CD4-positive, alpha-beta T cell treated with Interleukin-6 at 100 ng/mL for 8 hours (primary cell): ENCODE measurements around the gene PRKCB.
"Not testable (repeated sequence)": the region's sequence is repeated elsewhere in the genome, so short reads cannot be mapped to it uniquely, and the experiment has no call there.

Experiments
- DNase-seq: peaks from one replicate; pipeline ENCODE4 v3.0.0-alpha.2; 2020; ENCODE audit warnings: mixed read lengths, low spot score

PRKCB gene

DNA sequence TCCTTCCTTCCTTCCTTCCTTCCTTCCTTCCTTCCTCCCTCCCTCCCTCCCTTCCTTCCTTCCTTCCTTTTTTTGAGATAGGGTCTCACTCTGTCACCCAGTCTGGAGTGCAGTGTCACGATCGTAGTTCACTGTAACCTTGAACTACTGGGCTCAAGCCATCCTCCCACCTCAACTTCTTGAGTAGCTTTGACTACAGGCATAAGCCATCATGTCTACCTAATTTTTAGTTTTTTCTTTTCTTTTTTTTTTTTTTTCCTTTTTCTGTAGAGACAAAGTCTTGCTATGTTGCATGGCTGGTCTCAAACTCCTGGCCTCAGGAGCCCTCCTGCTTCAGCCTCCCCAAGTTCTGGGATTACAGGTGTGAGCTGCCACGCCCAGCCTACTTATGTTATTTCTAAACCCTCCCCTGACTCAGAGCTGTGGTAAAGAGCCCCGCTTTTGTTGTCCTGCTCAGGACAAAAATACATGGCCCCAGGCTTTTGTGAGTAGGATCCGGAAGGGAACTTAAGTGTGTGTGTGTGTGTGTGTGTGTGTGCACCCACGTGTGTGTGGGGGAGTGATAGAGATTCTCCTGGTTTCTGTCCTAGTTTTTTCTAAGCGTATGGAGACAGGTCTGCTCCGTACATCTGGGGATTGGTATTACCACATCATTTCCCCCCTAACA is 67.1 kb downstream of the PRKCB start:
- no peak for DNase-seq

DNA sequence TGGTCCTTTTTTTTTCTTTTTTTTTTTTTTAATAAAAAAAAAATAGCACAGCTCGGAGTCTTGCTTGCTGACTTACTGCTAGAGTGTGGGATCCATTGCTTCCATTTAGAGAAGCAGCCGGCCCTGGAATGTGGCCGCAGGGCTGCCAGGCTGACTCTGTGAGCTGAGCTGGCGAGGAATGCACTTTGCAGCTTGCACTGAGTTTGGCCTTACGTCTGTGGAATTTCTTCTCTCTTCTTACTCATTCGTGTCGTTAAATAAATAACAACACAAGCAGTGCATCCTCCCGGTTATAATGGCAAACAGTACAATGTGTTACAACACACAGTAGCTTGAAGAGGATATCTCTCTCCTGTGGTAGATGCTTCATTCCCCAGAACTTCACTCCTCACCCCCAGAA is 69.2 kb downstream of the PRKCB start:
- DNase-seq = no peak

DNA sequence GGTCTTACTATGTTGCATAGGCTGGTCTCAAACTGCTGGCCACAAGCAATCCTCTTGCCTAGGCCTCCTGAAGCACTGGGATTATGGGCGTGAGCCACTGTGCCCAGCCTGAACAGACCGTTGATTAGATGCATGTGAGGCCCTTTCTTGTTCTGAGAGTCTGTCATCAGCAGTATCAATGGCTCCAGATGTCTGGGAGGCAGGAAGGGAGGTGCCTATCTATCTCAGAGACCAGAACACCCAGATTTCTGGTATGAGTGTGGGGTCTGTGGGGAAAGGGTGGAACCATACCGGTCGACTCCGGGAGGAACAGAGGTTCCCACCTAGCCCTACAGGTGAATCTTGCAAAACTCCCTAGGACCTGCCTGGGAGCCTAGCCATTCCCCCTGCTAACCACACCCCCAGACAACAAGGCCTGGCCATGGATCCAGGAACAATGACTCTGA is 71.7 kb downstream of the PRKCB start:
- DNase-seq = no peak

DNA sequence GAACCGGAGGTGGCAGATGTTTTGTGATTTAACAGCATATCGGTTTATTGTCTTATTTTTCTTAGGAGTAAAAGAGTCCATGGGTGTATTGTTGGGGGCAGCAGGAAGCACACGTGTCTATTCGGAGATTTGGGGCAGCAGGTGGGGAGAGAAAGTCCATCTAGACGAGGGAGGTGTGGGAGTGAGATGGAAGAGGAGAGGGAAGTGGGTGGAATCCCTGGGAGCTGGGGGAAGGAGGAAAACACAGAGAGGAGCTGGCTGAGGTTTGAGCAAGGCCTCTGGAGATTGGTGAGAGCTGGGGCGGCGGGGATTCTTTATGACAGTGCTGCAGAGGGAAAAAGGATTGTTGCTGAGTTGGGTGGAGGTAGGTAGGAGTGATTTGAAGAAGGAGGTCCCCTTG is 72.1 kb downstream of the PRKCB start:
- no peak for DNase-seq

DNA sequence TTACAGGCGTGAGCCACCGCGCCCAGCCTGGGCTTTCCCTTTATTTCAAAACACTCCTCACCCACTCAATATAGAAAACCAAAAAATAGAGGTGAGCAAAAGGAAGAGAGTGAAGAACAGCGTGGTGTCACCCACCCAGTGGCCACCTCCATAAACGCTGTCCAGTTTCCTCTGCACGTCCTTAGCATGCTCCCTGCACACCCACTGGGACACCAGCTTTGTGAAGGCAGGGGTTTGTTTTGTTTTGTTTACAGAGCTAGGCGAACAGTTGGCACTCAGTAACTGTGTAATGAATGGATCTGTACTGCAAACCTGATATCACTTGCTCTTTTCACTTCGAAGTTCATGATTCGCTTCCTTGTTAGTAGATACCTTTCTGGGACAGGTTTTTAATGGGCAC is 73.0 kb downstream of the PRKCB start:
- DNase-seq = no peak

DNA sequence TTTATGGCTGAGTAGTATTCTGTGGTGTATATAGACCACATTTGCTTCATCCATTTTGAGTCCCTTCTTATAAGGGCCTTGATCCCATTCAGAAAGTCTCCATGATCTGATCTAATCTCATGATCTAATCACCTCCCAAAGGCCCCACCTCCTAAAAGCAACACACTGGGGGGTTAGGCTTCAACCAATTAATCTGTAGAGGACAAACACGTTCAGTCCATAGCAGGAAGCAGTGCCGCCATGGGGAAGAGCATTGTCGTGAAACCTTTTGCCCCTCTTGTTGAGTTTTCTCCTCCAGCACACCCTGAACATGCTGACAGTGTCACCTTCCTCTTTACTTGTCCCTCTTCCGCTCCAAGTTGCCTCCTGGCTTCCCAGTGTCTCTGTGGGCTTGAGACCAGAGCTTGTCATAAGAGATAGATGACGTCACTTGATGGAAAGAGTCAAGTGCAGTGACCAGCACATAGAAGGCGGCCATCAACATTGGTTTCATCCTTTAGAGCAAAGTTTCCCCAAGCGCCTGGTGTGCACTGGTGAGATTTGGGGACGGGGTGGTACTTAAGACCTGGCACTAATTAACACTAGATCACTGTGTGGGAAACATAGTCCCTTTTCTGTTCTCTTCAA is 74.1 kb downstream of the PRKCB start:
- DNase-seq = no peak

DNA sequence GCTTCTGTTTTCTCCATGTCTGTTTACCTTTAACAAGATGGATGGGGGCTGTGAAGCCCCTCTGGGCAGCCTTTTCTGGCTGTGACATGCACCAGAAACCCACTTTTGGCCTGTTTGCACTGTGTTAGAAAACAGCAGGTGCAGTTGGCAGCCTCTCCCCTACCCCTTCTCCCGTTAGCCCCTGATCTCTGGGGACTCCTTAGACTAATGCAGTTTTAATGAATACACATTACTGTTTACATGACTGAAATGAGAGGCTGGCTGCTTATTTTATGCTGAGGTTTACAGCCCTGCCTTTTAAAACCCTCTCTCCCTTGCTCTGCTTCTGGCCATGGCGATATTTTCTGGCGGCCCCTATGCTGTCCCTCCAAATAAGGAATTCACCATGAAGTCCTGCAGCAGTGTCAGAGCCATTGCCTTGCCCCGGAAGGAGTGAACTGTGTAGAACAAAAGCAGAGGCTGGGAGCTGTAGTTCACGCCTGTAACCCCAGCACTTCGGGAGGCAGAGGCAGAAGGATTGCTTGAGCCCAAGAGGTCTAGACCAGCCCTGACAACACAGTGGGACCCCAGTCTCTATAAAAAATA is 79.3 kb downstream of the PRKCB start:
- no peak for DNase-seq

DNA sequence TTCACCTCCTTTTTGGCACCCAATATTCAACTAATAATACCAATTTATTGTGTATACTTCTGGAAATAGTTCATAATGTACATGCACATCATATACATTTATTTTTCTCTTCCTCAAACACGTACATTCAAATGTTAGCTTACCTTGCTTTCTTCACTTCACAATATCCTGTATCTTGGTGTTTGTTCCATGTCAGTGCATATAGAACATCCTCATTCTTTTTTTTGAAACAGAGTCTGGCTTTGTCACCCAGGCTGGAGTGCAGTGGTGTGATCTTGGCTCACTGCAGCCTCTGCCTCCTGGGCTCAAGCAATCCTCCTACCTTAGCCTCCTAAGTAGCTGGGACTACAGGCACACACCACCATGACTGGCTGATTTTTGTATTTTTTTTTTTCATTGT is 80.8 kb downstream of the PRKCB start:
- DNase-seq = not testable (repeated sequence)

DNA sequence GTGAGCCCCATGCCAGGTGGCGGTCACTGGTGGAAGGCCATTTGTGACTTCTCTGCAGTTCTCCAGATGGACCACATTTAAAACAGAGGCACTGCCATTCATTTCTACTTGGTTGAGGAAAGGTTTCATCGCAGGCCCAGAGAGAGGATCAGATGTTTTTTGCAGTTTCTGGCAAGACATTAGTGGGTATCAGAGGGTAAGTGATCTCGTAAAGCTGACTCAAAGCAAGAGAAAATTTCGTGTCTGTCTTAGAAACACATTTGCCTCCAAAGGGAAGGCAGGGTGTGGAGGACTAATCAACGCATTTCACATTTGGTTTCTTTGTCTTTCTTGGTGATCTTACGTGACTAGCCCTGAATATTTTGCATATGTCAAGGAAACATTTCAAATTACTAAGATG is 81.8 kb downstream of the PRKCB start:
- DNase-seq = no peak

DNA sequence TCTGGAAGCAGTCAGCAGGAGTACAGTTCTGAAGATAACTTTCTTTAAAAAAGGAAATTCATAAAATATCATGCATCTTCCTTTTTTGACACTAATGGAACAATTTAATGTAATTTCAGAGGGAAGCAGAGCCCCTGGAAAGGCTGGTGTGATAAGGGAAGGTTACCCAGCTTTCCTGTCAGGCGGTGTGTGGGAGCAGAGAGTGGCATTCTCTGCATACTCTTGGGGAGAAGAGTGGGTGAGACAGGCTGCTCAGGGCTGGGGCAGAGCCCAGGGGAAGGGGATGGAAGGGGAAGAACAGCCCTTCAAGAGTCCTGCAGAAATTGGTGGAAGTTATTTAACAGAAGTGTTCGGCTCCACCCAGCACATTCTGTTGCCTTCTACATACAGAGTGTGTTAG is 84.7 kb downstream of the PRKCB start:
- DNase-seq = no peak

DNA sequence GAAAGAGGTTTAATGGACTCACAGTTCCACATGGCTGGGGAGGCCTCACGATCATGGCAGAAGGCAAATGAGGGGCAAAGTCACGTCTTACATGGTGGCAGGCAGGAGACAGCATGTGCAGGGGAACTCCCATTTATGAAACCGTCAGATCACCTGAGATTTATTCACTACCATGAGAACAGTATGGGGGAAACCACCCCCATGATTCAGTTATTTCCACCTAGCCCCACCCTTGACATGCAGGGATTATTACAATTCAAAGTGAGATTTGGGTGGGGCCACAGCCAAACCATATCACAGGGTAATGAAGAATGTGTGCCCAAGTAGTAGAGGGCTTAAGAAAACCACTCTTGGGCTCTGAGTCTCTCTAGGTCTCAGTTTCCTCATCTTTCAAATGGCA is 85.1 kb downstream of the PRKCB start:
- no peak for DNase-seq

DNA sequence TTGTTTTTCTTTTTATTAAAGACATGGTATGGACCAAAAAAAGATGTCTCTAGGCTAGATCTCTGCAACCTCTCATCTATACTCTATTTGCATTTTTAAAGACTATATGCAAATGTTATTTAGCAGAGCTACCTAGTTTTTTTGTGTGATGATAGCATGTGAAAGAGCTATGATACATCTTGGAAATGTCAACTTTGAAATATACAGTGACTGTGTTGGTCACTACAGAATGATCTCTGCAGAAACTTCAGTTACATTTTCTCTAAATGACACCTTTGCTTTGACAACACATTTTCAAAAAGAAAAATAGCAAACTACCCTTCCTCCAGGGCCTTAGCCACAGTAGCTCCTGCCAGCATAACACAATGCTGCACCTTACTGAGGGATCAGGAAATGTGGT is 86.6 kb downstream of the PRKCB start:
- no peak for DNase-seq

DNA sequence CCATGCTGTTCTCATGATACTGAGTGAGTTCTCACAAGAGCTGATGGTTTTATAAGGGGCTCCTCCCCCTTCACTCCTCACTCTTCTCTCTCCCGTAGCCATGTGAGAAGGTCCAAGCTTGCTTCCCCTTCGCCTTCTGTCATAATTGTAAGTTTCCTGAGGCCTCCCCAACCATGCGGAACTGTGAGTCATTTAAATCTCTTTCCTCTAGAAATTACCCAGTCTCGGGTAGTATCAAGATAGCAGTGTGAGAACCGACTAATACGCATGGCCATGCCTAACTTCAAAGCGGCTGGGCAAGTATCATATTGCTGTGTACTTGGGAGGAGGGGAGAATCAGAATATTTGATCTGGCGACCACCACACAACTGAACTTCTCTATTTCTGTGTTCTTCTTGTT is 88.3 kb downstream of the PRKCB start:
- DNase-seq = no peak

DNA sequence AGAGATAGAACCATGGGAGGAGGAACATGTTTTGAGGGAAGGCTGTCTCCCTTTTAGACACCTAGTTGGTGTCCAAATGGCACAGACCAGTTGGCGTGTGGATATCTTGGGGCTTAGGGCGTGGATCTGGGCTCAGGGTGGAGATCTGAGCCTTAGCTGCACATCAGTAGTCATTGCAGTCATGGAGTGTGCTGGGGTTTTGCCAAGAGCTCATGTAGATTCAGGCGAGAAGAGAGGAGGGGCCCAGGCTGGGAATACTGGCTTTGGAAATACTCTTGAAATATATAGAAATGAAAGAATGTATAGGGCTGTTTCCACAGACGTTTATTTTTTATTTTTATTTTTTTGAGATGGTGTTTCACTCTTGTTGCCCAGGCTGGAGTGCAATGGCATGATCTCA is 92.0 kb downstream of the PRKCB start:
- no peak for DNase-seq

DNA sequence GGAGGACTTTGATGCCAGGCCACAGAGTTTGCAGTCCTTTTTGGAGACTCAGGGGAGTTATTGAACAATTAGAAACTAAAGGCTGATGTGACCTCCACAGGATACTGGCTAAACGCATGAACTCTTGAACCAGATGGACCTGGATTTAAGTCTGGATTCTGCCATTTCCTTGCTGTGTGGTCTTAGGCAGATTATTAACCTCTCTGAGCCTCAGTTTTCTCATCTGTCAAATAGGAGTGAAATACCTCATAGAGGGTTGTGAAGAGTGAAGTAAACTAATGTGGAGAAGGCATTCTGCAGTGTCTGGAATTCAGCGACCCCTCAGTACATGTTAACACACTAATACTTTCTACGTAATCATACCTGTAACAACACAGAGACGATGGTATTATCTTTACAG is 93.5 kb downstream of the PRKCB start:
- no peak for DNase-seq

DNA sequence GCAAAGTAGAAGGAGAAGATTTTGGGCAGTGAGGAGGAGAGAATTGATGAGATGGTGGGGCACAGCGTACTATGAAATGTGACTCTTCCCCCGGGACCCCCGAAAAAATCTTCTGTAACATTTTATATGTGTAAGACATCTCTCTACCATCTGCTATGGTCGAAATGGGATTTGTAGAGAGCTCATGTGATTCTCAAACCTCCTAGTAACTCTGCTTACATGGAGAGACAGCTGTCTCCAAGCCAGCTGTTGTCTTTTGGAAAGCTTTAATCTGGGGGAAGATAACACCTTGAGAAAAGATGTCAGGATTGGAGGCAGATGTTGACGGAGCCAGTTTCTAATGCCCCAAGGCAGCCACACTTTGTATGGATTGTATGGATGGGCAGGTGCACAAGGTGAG is 94.1 kb downstream of the PRKCB start:
- DNase-seq = no peak

DNA sequence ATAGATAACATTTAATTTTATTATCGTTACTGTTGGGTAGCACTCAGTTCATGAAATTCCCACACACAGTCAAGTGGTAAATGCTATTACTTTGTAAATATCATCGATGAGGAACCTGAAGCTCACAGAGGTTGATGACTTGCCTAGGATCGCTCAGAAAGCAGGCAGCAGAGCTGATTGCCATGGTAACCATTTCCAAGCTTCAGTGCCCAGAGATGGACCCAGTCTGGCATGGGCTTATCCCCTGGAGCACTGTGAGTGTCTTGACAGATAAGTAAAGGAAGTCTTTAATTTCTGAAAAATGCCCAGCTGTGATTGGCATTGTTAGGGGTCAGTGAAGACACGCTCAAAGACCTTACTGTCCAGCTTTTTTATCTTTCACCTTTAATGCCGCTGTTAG is 95.0 kb downstream of the PRKCB start:
- DNase-seq = no peak

DNA sequence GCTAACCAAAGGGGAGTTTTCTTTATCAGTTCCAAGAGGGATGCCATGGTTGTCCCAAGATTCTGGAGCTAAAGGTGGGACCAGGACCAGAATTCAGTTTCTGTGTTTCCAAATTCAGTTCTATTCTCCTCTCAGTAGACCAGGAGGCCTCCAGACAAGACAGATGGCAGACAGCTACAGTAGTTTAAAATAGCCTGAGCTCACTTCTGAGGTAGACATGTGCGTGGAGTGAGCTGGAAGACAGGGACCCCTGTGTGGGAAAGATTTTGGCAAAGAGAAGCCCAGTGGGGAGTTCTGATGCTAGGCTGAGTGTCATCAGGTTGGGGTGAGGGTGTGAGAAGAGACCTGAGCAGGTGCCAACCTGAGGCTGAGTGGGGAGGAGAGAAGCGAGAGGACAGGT is 95.4 kb downstream of the PRKCB start:
- no peak for DNase-seq

DNA sequence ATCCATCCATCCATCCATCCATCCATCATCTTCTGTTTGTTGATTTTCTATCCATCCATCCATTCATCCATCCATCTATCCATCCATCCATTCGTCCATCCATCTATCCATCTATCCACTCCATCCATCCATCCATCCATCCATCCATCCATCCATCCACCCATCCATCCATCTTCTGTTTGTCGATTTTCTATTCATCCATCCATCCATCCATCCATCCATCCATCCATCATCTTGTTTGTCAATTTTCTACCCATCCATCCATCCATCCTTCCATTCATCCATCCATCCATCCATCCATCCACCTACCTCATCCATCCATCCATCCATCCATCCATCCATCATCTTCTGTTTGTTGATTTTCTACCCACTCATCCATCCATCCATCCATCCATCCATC is 97.9 kb downstream of the PRKCB start:
- DNase-seq = not testable (repeated sequence)

DNA sequence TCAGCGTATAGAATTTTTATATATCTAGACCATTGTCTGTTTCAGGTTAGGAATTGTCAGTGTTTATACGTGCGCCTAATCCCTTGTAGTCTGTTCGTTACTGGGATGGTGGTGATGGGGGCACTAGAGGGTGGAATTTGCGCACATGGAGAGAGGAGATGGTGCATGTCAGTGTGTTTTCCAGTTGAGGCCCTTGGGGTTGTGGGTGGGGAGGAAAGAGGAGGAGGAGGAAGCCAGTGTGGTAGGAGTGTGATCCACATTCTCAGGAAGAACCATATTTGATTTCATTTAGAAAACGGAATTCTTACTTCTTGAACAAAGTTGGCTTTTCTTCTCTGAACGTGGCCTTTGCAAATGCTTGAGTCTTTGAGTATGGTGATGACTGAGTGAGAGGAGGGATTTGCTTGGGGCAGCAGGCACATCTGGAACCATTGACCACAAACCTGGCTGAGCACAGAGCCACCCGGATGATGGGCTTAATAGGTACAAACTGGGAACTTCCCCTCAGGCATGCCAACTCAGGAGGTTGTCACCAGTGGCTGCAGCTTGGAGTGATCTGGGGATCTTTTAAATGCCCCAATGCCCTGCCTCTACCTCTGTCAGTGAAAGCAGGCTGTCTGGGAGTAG is 98.9 kb downstream of the PRKCB start:
- DNase-seq = no peak

DNA sequence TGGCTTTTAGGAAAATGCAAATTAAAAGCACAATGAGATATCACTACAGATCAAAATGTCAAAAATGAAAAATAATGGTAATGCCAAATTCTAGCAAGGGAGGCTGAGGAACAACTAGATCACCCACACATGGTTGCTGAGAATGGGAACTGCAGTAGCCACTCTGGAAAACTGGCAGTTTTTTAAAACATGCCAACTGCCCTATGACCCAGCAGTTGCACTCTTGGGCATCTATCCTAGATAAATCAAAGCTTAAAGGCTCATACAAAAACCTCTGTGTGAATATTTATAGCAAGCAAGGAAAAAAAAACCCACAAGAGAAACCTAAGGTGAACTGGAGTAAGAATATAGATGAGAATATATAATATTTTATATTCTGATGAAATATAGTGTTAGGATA is 104.3 kb downstream of the PRKCB start:
- DNase-seq = no peak

DNA sequence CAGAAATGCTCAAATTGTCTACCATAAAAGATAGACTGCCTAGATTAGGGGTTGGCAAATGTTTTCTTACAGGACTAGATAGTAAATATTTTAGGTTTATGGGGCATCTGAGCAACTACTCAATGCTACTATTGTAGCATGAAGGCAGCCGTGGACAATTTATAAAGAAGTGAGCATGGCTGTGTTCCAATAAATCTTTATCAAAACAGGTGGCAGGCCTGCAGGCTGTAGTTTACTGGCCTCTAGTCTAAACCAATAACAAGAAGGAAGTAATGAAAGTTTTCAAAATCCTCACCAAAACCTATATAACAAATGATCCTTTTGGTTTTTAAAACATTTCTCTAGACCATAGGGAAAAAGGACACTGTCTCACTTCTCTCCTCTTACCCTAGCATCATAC is 105.2 kb downstream of the PRKCB start:
- DNase-seq = no peak

DNA sequence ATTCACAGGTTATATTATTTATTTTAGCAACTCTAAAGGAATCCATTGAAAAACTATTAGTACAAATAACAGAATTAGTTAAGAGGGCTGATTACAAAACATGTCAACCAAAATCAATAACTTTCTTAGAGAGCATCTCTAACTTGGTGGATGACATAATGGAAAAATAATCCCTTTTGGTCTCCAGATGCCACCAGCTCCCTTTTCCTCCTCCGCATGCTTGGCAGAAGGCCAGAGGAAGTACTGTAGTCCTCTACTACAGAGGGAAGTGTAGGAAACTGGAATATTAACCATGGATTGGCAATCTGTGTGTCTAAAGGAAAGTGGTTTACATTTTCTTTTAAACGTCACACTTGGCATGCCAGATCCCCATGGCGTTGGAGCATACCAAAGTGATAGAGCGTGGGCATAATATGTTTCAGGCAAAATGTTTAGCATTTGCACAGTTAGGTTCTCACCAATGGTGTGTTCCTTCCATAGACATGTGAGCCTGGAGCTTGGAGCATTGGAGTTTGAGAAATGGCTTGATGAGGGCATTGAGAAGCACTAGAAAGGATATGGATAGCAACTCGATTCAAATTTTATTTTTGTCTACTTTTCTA is 106.3 kb downstream of the PRKCB start:
- no peak for DNase-seq
